HG03039 (cell line): ENCODE measurements around the gene ST6GAL2.

Experiments
- ATAC-seq: cut with Tn5 transposase; IDR thresholded peaks from one replicate; pipeline ENCODE4 v1.9.1; 2021; ENCODE audit warnings: mild to moderate bottlenecking, moderate library complexity; ENCODE audit not compliant: unreplicated experiment

ST6GAL2 gene

GRCh38 chr2:106830191-106830590, 55.8 kb downstream of the ST6GAL2 start:
- no peak for ATAC-seq

GRCh38 chr2:106828119-106828518, 57.8 kb downstream of the ST6GAL2 start:
- ATAC-seq = no peak

- ATAC-seq = no peak
These were observed 58.8 kb downstream of the ST6GAL2 start for GRCh38 chr2:106827158-106827557.

GRCh38 chr2:106825161-106825560, 60.8 kb downstream of the ST6GAL2 start:
- ATAC-seq = no peak

GRCh38 chr2:106816974-106817373, 69.0 kb downstream of the ST6GAL2 start:
- no peak for ATAC-seq

GRCh38 chr2:106812841-106813240, 73.1 kb downstream of the ST6GAL2 start:
- no peak for ATAC-seq

GRCh38 chr2:106812383-106812782, 73.6 kb downstream of the ST6GAL2 start:
- no peak for ATAC-seq

- ATAC-seq = no peak
These were observed 80.3 kb downstream of the ST6GAL2 start for GRCh38 chr2:106805716-106806115.

- ATAC-seq = no peak
These were observed 81.8 kb downstream of the ST6GAL2 start for GRCh38 chr2:106804161-106804560.

GRCh38 chr2:106800976-106801655, 84.9 kb downstream of the ST6GAL2 start:
- no peak for ATAC-seq

GRCh38 chr2:106800180-106800579, 85.8 kb downstream of the ST6GAL2 start:
- ATAC-seq = no peak

- ATAC-seq = no peak
These were observed 87.0 kb downstream of the ST6GAL2 start for GRCh38 chr2:106798826-106799552.

GRCh38 chr2:106797494-106797893, 88.5 kb downstream of the ST6GAL2 start:
- no peak for ATAC-seq

- no peak for ATAC-seq
These were observed 93.3 kb downstream of the ST6GAL2 start for GRCh38 chr2:106792671-106793070.

GRCh38 chr2:106789185-106789584, 96.8 kb downstream of the ST6GAL2 start:
- no peak for ATAC-seq

GRCh38 chr2:106782681-106783080, 103.3 kb downstream of the ST6GAL2 start:
- ATAC-seq = no peak

GRCh38 chr2:106781196-106781595, 104.8 kb downstream of the ST6GAL2 start:
- no peak for ATAC-seq

- ATAC-seq = no peak
These were observed 114.2 kb downstream of the ST6GAL2 start for GRCh38 chr2:106771811-106772210.

GRCh38 chr2:106770986-106771385, 115.0 kb downstream of the ST6GAL2 start:
- ATAC-seq = no peak

GRCh38 chr2:106764614-106765013, 121.4 kb downstream of the ST6GAL2 start:
- no peak for ATAC-seq

- ATAC-seq = no peak
These were observed 126.0 kb downstream of the ST6GAL2 start for GRCh38 chr2:106759966-106760365.

- no peak for ATAC-seq
These were observed 127.0 kb downstream of the ST6GAL2 start for GRCh38 chr2:106758901-106759497.
